Stimulated activated CD8-positive, alpha-beta memory T cell treated with anti-CD3 and anti-CD28 coated beads, Interleukin-15, amount 100 ng/mL, for 1 hour (primary cell): ENCODE results near the gene MED9.
"Not testable (repeated sequence)": the region's sequence is repeated elsewhere in the genome, so short reads cannot be mapped to it uniquely, and the experiment has no call there.

ENCODE experiments used
- DNase-seq: peaks from one replicate; pipeline ENCODE4 v3.0.0-alpha.2; 2020; ENCODE audit warnings: low read depth

The MED9 gene

DNA sequence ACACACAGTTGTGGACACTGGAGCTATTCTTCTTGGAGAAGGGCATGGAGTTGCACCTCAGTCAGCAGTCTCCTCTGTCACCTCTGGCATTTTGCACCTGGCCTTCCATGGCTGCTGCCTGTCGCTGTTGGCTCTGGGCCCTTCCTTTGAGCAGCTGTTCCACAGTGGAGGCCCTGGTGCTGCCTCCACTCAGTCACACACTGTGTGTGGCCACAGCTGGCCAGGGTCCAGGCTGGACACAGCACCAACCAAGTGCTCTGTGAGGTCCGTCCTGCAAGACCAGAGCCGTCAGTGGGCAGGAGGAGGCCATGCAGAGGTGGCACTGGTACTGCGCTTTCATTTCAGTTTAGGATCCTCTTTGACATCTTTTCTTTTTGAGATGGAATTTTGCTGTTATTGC lies 21.6 kb upstream of the MED9 start:
- no peak for DNase-seq

- DNase-seq = no peak
Measured at GRCh38 chr17:17456251-17456650, 20.5 kb upstream of the MED9 start.

GRCh38 chr17:17457680-17458079 lies 19.1 kb upstream of the MED9 start:
- no peak for DNase-seq

GRCh38 chr17:17460038-17460437 lies 16.8 kb upstream of the MED9 start:
- no peak for DNase-seq

- DNase-seq = no peak
Measured at GRCh38 chr17:17462048-17462824, 14.6 kb upstream of the MED9 start.

DNA sequence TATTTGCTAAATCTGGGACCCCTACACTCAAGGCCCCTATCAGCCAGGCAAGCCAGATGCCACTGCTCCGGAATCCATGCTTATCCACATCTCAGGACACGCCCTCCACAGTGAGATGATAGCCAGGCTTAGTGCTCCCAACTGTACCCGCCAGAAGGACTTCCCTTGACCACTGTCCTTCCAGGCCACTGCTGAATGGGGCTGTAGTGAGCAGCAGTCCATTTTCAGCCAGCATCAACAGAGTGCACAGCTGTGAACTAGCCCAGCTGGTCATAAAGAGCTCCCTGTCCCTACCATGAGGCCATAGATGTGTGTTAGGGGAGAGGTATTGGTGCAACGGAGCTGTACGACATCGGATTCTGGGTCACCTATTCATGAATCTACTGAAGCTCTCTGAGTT lies 13.0 kb upstream of the MED9 start:
- DNase-seq = no peak

DNA sequence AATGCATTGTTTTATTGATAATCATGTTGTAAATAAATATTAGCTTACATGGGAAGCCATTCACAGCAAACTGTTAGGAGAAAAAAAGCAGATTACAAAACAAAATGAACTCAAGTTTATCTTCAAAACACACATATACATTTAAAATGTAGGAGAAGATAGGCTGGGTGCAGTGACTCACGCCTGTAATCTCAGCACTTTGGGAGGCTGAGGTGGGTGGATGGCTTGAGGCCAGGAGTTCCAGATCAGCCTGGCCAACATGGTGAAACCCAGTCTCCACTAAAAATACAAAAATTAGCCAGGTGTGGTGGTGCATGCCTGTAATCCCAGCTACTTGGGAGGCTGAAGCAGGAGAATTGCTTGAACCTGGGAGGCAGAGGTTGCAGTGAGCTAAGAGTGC lies 10.9 kb upstream of the MED9 start:
- DNase-seq = not testable (repeated sequence)

- DNase-seq = no peak
Measured at GRCh38 chr17:17466511-17466910, 10.3 kb upstream of the MED9 start.

DNA sequence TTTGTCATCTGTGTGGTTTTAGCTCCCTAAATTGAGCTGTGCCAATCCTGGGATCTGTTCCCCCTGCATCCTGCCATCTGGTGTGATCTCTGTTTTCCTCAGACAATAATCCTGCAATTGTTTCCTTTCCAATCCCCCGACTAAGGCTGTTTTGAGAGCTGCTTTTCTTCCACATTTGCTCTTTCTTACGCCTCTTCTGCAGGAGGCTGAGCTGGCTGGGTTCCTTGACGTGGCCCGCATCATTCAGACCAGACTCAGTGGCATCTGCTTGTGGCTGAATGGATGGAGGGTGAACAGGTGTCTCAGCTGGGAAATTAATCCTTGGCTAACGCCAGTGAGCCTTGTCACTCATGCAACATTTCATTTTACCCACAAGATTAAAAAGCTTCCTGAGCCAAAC lies 9.8 kb upstream of the MED9 start:
- DNase-seq = no peak

GRCh38 chr17:17467720-17468119 lies 9.1 kb upstream of the MED9 start:
- no peak for DNase-seq

DNA sequence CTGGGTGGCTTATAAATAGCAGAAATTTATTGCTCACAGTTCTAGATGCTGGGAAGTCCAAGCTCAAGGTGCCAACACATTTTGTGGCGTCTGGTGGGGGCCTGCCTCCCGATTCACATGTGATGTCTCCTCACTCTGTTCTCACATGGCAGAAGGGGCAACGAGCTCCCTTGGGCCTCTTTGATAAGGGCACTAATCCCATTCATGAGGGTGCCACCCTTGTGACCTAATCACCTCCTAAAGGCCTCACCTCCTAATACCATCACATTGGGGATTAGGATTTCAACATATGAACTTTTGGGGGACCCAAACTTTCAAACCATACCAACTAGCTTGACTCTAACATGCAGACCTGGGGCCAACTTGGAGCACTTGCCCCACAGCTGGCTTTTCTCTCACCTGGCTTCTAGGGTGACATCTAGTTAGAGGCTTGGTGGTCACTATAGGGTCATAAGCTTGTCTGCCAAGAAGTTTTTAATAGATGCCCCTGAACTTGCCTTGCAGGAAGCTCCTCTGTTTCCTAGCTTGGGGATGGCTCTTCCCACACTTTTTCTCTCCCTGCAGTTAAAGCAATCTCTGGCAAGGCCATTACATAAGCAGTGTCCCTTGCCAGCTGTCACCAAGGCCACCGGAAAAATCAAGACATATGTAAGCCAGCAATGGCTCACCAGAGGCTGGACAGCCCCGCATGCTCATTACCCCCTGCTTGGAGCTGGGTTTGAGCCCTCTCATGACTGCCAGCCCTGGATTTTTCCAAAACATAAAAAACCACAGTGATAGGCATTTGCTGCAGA lies 8.4 kb upstream of the MED9 start:
- DNase-seq = no peak

- no peak for DNase-seq
Measured at GRCh38 chr17:17469358-17469757, 7.4 kb upstream of the MED9 start.

DNA sequence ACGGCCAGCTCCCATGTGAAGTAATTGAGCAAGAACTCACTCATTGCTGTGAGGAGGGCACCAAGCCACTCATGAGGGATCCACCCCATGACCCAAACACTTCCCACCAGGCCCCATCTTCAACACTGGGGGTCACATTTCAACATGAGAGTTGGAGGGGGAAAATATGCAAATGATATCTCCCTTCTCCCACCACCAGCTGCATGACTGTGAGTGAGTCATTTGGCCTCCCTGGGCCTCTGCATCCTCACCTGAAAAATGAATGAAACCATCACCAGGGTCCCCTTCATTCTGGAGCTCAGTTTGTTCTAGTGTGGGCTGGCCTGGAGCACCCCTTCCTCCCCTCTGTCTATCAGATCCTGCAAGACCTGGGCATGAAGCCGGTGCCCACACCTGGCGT lies 6.8 kb upstream of the MED9 start:
- DNase-seq = no peak

- no peak for DNase-seq
Measured at GRCh38 chr17:17472333-17472920, 4.4 kb upstream of the MED9 start.

GRCh38 chr17:17474341-17474740 lies 2.5 kb upstream of the MED9 start:
- no peak for DNase-seq

DNA sequence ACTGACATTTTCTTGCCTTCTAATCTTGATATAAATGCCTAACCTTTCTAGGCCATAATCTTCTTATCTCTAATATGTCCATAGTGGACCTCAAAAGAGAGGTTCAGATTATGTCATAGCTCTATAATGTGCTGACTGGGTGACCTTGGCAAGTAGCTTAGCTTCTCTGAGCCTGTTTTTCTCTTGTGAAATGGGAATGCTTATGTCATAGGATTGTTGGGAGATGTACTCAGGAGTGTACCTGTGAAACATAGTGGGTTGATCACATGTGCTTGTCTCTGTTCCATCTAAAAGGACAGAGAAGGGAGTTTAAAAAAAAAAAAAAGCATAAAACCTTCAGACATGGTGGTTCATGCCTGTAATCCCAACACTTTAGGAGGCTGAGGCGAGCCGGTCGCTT lies 2.4 kb downstream of the MED9 start:
- DNase-seq = no peak

GRCh38 chr17:17480593-17481148 lies 3.9 kb downstream of the MED9 start:
- no peak for DNase-seq

DNA sequence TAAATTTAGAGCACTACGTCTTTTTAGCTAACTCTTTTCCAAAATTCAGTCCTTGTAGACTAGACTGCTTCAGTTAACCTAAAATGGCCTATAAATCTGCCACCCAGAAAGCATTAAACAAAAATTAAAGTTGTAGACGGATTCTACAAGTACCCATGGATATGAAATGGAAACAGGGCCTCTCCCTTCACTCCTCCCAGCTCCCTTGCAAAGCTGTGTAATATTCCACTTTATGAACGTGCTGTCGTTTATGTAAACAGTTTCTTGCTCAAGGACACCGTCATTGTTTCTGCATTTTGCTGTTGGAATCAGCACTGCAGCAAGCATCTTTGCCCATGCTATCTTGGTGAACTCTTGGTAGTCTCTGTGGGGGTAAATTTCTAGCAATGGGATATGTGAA lies 5.1 kb downstream of the MED9 start:
- no peak for DNase-seq

- no peak for DNase-seq
Measured at GRCh38 chr17:17484451-17484899, 7.7 kb downstream of the MED9 start.

DNA sequence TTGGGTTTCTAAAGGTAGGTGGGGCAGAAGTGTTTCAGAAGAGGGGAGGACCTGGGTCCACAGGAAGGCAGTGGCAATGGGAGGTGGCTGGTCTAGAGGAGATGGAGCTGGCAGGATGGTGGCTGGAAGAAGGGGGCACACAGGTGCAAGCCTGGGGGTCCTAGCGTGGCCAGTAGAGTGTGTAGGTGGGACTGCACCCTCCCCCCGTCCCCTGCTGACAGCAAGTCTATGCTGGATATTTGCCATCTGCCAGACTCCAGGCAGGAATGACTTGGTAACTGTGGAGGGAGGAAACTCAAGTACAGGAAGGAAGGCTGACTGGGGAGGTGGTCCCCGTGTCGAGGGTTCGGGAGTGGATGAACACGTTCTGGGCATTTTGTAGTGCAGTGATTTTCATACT lies 8.6 kb downstream of the MED9 start:
- DNase-seq = no peak

DNA sequence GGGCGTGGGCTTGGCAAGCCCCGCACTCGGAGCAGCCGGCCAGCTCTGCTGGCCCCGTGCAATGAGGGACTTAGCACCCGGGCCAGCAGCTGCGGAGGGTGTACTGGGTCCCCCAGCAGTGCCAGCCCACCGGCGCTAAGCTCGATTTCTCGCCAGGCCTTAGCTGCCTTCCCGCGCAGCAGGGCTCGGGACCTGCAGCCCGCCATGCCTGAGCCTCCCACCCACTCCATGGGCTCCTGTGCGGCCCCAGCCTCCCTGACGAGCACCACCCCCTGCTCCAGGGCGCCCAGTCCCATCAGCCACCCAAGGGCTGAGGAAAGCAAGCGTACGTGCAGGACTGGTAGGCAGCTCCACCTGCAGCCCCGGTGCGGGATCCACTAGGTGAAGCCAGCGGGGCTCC lies 9.6 kb downstream of the MED9 start:
- not testable (repeated sequence) for DNase-seq

DNA sequence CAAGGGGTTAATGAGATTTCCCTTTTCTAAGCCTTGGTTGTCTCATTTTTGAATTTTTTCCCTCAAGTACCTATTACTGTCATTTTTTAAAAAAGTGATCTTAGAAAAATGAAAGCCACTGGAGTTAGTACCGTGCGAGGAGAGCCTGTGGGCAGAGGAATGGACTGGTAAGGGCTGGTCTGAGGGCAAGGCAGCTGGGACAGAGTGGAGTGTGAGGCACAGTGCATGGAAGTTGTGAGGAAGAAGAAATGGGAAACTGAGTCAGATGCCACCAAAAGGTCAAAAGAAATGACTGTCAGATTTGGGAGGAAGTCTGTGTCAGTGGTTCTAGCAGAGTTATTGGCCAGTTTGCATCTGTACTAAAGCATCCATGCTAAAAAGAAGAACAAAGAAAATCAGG lies 11.2 kb downstream of the MED9 start:
- DNase-seq = no peak

DNA sequence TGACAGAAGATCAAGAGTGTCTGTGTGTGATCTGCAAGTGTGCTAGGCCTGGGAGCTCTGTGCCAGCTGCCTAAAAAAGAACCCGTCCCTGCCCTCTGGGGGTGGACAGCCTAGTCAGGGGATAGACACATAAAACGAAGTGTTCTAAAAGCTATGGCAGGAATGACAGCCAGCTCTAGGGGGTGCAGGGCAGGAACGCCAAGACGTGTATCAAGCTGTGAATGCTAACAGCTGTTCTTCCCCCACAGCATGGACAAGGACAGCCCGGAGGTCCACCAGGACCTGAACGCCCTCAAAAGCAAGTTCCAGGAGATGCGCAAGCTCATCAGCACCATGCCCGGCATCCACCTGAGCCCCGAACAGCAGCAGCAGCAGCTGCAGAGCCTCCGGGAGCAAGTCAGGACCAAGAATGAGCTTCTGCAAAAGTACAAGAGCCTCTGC lies 14.3 kb downstream of the MED9 start:
- DNase-seq = no peak
